ENCODE measurements around the gene CRY1.
A peak's percentile ranks its signal among the peaks of the same experiment; 100 is the strongest.
"Not testable (repeated sequence)": the region's sequence is repeated elsewhere in the genome, so short reads cannot be mapped to it uniquely, and the experiment has no call there.

The CRY1 gene

DNA sequence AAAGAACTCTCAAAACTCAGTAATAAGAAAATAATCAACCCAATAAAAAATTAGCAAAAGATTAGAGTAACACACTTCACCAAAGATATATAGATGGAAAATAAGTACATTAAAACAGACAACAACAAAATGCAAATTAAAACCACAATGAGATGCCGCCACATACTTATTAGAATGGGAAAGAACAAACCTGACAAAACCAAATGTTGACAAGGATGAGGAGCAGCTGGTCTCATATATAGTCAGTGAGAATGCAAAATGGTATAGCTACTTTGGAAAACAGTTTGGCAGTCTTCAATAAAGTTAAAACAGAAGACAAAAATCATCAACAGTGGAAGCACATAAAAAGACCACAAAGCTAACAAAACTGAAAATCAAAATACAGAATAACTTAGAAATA lies 29.1 kb downstream of the CRY1 start:
- DNase-seq = no peak

DNA sequence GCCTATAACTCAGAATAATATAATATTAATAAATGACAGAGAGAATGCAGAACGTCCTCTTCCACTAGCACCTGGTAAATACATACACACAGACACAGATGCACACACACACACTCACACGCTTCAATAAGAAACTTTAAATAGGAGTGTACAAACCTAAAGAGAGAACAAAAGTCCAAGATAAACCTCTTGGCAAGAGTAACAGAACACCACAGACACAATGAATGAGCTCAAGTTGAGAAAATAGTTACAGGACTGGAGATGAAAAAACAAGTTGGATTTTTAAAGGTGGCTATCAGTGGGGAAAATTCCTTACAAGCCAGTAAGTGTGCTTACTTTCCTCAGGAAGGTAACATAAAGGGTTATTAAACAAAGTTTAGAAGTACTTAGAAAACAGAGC lies 35.2 kb downstream of the CRY1 start:
- DNase-seq = no peak

DNA sequence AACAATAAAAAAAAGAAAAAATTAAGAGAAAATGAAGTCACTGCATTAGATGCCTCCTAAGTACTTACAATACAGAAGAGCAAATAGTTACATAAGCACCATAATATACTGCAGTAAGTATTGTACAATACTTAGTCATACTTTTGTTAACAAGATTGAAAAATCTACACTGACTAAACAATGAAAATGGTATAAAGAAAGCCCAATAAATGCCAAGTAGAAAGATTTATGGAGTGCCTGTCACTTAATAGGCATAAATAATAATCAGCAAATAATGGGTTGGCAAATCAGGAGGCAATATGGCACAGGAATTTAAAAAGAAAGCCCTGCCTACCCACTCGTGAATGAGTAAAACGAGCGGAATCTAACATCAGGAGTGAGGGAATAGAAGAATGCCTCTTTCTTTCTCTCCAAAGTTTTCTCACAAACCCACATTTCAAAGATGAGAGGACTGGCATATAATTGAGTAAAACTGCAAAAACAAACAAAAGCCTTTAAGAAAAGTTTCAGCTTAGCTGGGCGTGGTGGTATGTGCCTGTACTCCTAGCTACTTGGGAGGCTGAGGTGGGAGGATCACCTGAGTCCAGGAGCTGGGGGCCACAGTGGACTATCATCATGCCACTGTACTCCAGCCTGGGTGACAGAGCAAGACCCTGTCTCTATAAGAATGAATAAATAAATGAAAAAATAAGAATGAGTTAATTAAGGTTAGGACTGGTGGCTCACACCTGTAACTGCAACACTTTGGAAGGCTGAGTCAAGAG lies 36.1 kb downstream of the CRY1 start:
- no peak for DNase-seq

DNA sequence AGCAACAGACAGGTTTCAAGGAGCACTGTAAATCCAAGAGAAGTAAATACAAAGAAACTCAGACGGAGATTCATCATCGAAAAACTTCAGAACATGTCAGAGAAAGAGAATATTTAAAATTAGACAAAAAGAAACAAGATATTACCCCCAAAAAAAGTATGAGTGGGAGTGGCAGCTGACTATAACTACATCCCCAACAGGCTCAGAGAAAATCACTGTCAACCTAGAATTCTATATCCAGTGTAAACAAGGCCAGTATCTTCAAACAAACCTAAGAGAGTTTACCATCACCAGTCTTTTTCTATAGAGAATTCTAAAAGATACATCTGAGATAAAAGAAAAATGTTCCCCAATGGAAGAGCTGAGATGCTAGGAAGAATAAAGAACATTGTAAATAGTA lies 39.6 kb downstream of the CRY1 start:
- no peak for DNase-seq

DNA sequence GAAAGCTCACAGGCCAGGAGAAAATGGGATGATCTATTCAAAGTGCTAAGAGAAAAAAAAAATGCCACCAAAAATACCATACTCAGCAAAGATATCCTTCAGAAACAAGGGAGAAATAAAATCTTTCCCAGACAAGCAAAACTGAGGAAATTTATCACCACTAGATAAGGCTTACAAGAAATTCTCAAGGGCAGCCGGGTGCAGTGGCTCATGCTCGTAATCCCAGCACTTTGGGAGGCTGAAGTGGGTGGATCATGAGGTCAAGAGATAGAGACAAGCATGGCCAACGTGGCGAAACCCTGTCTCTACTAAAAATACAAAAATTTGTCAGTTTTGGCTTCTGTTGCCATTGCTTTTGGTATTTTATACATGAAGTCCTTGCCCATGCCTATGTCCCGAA lies 48.2 kb downstream of the CRY1 start:
- DNase-seq = no peak

DNA sequence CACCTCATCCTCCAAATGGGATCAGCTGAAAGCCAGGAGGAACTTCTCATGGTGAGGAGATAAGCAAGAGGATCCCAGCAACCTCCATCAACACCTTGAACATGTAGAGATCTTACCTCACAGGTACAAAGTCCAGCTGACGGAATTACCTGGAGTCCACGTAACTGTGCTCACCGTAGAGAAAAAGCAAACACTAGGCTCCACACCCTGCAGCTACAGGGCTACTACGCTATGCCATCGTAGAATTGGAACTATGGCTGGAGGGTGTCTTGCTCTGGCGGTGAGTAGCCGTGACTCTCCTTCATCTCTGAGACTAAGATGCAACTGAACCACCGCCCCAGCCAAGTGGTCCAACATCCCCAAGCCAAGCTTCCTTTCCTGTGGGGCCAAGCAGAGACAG lies 50.5 kb downstream of the CRY1 start:
- DNase-seq = no peak

DNA sequence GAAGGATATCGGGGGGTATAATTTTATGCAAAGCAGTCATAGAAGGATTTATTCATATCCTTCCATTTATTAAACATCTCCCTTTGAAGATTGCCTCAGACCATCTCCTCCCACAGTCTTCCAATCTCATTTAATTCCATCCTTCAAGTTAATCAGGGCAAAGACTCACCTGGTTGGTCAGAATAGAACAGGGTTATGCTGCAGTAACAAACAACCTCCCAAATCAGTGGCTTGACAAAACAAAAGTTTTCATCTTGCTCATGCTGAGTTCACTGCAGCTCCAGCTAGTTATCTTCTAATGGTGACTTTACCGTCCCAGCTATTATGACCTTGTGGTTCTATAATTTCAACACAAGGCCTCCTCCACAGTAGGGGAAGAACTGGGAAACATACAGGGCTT lies 57.6 kb downstream of the CRY1 start:
- no peak for DNase-seq

DNA sequence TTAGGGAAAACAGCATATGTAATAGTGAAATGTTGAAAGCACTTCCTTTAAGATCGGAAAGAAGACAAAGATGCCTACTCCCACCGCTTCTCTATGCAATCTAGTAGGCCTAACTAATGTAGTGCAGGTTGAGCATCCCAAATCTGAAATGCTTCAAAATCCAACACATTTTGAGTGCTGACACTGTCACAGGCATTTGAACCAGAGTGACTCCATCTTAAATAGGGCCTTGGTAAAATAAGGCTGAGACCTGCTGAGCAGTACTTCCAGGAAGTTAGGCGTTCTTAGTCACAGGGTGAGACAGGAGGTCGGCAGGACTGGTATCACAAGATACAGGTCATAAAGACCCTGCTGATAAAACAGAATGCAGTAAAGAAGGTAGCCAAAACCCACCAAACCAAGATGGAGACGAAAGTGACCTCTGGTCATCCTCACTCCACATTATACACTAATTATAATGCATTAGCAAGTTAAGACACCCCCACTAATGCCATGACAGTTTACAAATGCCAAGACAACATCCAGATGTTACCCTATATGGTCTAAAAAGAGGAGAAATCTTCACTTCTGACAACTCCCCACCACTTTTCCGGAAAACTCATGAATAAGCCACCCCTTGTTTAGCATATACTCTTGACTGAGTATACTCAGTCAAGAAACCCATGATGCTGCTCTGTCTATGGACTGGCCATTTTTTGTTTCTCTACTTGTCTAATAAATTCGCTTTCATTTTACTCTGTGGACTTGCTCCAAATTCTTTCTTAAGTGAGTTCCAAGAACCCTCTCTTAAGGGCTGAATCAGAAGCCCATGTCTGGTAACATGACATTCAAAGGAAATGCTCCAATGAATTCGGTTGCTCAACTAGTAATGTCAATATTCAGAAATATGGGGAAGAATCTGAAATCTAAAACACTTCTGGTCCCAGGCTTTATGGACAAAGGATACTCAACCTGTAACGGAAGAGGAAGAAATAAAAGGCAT lies 59.3 kb downstream of the CRY1 start:
- no peak for DNase-seq

DNA sequence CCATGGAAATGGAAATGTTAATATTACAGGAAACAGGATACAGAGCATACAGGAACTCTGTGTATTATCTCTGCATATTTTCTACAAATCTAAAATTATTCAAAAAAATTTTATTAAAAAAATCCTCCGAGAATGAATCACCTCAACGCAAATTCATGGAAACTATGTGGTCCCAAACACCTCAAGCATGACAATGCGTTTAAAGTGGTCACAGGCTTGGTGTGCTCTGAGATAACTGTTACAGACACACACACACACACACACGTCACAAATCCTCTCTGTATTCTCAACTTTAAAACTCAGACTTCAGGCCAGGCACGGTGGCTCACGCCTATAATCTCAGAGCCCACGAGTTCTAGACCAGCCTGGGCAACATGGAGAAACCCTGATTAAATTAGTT lies 61.1 kb downstream of the CRY1 start:
- no peak for DNase-seq

DNA sequence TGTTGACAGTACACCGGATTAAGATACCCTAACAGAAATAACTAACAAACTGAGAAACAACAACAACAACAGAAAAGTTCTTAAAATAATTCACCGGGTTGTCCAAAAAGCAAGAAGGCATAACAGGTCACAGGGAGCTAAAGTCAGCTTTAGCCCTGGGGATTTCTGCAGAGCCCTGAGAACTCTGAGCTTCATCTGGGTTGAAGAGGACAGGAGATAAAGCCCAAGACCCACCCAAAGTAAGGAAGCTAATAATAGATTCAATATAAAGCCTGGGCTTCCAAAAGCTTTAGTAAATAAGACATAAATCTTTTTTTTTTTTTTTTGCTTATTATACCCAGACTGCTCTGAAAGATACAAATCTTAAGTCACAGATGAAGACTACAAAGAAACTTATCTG lies 62.3 kb downstream of the CRY1 start:
- DNase-seq = no peak

DNA sequence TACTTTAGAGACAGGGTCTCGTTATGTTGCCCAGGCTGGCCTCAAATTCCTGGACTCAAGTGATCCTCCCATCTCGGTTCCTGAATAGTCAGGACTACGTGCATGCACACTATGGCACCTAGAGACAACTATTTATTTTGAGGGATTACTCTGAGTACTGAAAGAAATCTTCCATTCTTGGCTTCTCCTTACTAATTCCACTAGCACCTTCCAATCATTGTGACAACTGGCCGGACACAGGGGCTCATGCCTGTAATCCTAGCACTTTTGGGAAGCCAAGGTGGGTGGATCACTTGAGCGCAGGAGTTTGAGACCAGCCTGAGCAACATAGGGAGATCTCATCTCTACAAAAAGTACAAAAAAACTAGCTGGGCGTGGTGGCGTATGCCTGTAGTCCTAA lies 64.3 kb downstream of the CRY1 start:
- no peak for DNase-seq

DNA sequence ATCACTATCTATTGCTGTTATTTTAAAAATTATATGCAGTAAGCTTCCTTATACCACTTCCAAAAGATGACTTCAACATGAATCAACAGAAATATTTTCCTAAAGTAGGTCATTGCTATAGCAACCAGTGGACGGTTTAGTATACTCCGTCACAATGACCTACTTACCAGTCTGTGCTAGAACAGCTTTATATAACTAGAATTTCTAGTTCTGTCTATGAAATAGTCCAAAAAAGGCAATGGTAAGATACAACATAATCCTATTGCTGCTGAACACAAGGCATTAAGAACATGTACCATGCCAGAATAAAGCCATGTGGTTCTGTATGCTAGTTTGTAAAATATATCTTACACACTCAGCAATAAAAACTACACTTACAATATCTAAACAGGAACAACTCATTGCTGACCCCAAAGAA lies 65.7 kb downstream of the CRY1 start:
- no peak for DNase-seq

DNA sequence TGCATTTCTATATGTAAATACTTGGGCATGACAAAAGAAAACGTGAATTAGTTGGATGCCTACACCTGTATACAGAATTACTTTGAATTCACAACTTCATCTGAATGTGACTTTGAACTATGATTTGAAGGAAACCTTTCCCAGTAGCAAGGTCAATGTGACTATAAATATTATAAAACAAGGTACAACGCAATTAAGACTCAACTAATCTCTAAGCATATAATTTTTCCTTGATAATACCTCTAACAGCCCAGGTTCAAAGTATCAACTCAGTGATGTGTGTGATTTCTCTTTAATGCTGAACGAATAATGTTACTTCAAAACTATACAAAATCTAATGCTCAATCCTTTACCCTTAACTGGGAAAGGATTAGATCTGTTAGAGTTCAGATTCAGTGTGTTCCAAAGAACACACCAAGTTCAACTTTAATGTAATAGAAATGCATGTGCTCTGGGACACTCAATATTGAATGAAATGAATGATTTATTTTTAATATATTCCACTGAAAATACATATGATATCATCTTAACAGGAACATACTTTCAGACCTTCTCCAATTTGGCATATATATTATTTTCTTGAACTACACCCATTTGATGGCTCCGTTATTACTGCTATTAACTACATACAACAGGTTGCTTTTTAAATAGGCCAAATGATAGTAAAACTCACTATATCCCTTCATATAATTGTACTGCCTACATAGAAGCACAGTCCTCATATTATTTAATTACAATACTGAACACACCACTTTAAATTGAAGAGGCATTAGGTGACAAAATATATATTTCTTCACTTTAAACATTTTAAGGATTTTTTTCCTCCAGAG lies 66.3 kb downstream of the CRY1 start:
- no peak for DNase-seq

DNA sequence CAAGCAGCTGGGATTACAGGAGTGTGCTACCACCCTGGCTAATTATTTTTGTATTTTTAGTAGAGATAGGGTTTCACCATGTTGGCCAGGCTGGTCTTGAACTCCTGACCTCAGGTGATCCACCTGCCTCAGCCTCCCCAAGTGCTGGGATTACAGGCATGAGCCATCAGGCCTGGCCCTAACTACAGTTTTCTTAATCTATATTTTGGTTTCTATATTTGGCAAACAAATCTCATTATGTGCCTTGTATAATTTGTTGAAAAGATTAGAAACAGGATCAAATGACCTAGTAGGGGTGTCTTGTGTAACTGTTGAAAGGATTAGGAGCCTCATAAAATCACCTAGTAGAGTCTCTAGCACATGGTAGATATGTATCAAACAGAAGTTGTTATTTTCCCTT lies 67.0 kb downstream of the CRY1 start:
- not testable (repeated sequence) for DNase-seq

DNA sequence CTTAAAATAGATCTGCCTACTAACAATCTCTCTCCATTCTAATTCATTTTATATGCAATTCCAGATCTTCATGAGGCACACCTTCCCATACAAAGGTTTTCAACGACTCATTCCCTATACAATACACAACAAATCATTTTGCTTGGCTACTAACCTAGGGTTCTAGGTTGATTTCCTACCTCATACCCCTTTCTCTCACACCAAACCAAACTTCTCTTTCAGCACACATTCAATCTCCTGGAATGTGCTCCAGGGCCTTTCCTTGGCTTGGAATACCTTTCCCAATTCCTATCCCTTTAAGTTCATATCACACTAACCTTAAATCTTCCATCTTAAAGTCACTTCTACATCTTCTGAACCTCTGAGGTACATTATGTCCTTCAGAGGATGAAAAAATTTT lies 67.7 kb downstream of the CRY1 start:
- no peak for DNase-seq

DNA sequence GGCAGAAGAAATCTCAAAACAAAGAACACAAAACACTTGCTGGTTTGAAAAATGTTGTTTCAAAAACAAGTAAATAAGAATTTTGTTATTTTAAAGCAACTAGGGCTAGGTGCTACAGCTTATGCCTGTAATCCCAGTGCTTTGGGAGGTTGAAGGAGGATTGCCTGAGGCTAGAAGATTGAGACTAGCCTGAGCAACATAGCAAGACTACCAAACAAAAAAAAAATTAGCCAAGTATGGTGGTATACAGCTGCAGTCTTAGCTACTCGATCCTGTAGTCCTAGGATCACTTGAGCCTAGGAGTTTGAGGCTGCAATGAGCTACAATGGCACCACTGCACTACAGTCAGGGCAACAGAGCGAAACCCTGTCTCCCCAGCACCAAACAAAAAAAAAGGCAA lies 73.8 kb downstream of the CRY1 start:
- DNase-seq = no peak

DNA sequence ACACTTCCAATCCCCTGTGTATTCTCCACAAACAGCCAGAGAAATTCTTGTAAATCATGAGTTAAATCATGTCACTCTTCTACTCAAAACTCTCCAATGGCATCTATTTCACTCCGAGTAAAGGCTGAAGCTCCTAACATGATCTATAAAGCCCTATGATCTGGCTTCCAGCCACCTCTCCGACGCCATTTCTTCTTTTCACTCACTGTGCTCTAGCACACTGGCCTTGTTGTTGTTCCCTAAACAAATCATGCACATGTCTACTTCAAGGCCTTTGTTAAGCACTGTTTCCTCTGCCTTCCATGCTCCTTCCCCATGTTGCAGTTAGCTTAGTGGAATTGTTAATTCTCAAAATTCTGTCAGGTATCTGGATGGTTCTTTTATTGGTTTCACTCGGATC lies 76.3 kb downstream of the CRY1 start:
- DNase-seq = no peak

DNA sequence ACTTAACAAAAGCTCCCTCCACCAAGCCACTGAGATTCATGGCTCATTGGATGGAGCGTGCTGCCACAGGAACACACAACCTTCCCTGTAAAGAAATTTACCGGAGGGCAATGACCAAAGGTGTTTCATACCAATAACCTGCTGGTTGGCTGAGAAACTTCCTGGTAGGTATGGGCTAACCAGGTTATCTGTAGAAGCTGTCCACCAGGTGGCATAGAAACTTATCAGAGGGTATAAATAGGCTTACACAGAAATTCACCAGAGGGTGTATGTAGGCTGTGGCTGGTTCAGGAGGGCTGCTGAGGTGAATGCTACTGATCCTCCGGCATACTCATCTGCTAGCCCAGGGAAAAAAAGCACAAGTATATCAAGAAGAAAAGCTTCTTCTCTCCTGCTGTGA lies 79.3 kb downstream of the CRY1 start:
- DNase-seq = peak; percentile 5 to 41

DNA sequence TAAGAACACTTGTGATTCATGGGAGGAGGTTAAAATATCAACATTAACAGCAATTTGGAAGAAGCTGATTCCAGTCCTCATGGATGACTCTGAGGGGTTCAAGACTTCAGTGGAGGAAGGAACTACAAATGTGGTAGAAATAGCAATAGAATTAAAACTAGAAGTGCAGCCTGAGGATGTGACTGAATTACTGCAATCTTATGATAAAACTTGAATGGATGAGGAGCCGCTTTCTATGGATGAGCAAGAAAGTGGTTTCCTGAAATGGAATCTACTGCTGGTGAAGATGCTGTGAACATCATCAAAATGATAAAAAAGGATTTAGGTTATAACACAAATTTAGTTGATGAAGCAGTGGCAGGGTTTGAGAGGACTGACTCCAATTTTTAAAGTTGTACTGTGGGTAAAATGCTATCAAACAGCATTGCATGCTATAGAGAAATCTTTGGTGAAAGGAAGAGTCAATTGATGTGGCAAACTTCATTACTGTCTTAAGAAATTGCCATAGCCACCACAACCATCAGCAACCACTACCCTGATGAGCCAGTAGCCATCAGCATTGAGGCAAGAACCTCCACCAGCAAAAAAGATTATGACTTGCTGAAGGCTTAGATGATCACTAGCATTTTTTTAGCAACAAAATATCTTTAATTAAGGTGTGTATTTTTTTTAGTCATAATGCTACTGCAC lies 80.5 kb downstream of the CRY1 start:
- DNase-seq = no peak

DNA sequence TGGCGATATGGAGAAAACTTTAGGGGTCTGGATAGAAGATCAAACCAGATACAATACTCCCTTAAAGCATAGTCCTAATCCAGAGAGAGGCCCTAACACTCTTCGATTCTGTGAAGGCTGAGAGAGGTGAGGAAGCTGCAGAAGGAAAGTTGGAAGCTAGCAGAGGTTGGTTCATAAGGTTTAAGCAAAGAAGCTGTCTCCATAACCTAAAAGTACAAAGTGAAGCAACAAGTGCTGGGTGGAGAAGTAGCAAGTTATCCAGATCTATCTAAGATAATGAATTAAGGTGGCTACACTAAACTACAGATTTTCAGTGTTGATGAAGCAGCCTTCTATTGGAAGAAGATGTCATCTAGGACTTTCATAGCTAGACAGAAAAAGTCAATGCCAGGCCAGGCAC lies 81.8 kb downstream of the CRY1 start:
- no peak for DNase-seq

DNA sequence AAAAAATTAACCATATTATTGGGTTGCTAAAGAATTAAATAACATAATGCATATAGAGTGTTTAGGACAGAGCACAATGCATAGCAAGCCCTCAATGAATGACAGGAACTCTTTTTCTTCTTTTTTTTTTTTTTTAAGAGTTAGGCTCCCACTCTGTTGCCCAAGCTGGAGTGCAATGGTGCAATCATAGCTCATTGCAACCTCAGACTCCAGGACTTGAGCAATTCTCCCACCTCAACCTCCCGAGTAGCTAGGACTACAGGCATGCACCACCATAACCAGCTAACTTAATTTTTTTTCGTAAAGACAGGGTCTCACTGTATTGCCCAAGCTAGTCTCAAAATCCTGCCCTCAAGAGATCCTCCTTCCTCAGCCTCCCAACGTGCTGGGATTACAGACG lies 85.9 kb downstream of the CRY1 start:
- no peak for DNase-seq

DNA sequence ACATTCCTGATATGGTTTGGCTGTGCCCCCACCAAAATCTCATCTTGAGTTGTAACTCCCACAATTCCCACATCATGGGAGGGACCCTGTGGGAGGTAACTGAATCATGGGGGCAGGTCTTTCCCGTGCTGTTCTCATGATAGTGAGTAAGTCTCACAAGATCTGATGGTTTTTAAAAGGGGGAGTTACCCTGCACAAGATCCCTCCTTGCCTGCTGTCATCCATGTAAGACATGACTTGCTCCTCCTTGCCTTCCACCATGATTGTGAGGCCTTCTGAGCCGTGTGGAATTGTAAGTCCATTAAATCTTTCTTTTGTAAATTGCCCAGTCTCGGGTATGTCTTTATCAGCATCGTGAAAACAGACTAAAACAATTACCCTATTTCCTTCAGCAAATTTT lies 90.7 kb downstream of the CRY1 start:
- DNase-seq = not testable (repeated sequence)

DNA sequence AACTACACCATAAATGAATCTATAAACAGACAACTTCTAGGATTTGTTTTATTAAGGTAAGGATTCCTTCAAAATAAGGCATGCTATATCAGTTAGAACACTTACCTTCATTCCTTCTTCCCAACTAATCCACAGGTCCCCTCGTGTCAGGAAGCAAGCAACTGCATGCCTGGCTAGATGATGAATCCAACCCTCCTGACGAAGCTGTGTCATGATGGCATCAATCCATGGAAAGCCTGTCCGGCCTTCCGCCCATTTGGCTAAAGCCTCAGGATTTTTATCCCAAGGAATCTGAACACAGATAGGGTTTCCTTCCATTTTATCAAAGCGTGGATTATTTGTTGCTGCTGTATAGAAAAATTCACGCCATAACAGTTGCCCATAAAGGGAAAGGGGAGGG lies 93.9 kb downstream of the CRY1 start:
- no peak for DNase-seq

All from NCI-H526 (cell line).